ENCODE results near the gene WASHC2A. TPM values are rescaled to one million over a fixed set of nuclear protein-coding genes. Genes with fewer than 3 reads are reported as not detected.

The WASHC2A gene
- total and polyA plus RNA-seq, 2 of the 13 experiments (the other 11 are each of a cell fraction or from before 2014, with no cell fraction given): 22.8 to 29.6 TPM

DNA sequence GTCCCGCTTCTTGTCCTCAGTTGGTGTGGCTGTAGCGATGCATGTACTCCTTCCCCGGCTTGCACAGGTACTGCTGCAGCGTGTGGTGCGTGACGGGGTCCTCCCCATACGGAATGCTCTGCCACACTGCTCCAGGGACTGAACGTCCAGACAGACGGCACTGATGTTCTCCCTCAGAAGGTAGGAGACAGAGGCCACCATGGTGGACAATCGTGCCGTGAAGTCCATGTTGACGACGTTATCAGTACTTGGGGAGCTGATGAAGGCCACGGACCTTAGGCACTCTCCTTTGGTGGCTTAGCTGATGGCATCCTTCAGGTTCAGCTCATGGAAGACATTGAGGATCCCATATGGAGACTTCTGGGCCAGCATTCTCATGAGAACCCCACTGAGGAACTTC, 42.1 kb upstream of the WASHC2A start:
- no peak overlapping the region for H3K9ac ChIP-seq (ENCODE audit: insufficient read depth, low read depth, low read length)
- intact Hi-C loops (cut with micrococcal nuclease; ENCODE audit: unreplicated experiment): no loop called here
- WGBS (ENCODE audit: low lambda C conversion rate): 71% methylated on average over 14 of the region's 14 CpGs
- in situ Hi-C loops (cut with HindIII; ENCODE audit: extremely low pct_ligation_motif_present, low pct_unique_long_range_greater_than_20kb): no loop called here
- no peak overlapping the region for H2AFZ ChIP-seq (ENCODE audit: low read length)
- no peak for FAIRE-seq
- H4K20me1 ChIP-seq (ENCODE audit: insufficient read depth, low read length): no peaks in the 10 kb centered on the region
- CTCF ChIA-PET (ENCODE audit: low intra/inter-chr PET ratio, low total read pairs): no interaction called here
- DNase-seq (ENCODE audit: low spot score): no peak
- ATAC-seq: no peak
- no peak overlapping the region for H3K4me2 ChIP-seq (ENCODE audit: low read depth, low read length)
- no peak overlapping the region for H3K27ac ChIP-seq (ENCODE audit: extremely low read length, insufficient read depth, low read length)
- H3K4me3 ChIP-seq (replicated peaks in 1 of 3; ENCODE audit: insufficient read depth in 1 of 3, low read depth in 2 of 3, low read length in 3 of 3): no peak overlapping the region
- H3K9me3 ChIP-seq (ENCODE audit: low read length): no peaks in the 10 kb centered on the region
- no peaks in the 10 kb centered on the region for H3K36me3 ChIP-seq (replicated peaks in 1 of 2; ENCODE audit: control insufficient read depth in 1 of 2, insufficient read depth in 2 of 2, low read length in 2 of 2)
- BruUV-seq (replicated peaks): no TSS peak
- peaks cover 0 to 7% of the 10 kb centered on the region in 2 experiments; a peak in 3 of 5 replicates for H3K27me3 ChIP-seq (ENCODE audit: control insufficient read depth in 1 of 2, insufficient read depth in 2 of 2, low read length in 2 of 2)
- POLR2A ChIA-PET: no interaction called here
- TF ChIP-seq ZFP36 (IDR thresholded peaks at IDR 0.05; ENCODE audit: borderline replicate concordance, low read depth, low read length, partially characterized antibody): no peak
- no peak for TF ChIP-seq TEAD2 (CRISPR knock-in tag; IDR thresholded peaks at IDR 0.05)
- TF ChIP-seq SRSF9 (IDR thresholded peaks at IDR 0.05; ENCODE audit: borderline replicate concordance, insufficient read depth, low read depth, low read length, poor library complexity, severe bottlenecking): no peak
- no peak for TF ChIP-seq TBX3 (IDR thresholded peaks at IDR 0.05; ENCODE audit: borderline replicate concordance)
- no peak for TF ChIP-seq ZNF737 (CRISPR knock-in tag; IDR thresholded peaks at IDR 0.05; ENCODE audit: borderline replicate concordance)
- TF ChIP-seq NFE2 (CRISPR knock-in tag; IDR thresholded peaks at IDR 0.05): no peak
- TF ChIP-seq, protein P1, sequence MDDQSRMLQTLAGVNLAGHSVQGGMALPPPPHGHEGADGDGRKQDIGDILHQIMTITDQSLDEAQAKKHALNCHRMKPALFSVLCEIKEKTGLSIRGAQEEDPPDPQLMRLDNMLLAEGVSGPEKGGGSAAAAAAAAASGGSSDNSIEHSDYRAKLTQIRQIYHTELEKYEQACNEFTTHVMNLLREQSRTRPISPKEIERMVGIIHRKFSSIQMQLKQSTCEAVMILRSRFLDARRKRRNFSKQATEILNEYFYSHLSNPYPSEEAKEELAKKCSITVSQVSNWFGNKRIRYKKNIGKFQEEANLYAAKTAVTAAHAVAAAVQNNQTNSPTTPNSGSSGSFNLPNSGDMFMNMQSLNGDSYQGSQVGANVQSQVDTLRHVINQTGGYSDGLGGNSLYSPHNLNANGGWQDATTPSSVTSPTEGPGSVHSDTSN (CRISPR knock-in tag; IDR thresholded peaks at IDR 0.05; ENCODE audit: borderline replicate concordance): no peak
- TF ChIP-seq HNF4G (IDR thresholded peaks at IDR 0.05; ENCODE audit: borderline replicate concordance, low read depth, low read length): no peak
- TF ChIP-seq HNF4G (CRISPR knock-in tag; IDR thresholded peaks at IDR 0.05; ENCODE audit: borderline replicate concordance, low read depth): no peak
- TF ChIP-seq POLR2AphosphoS2 (IDR thresholded peaks at IDR 0.05; ENCODE audit: low read depth, low read length): no peak
- no peak for TF ChIP-seq ZNF878 (CRISPR knock-in tag; IDR thresholded peaks at IDR 0.05)
- no peak for TF ChIP-seq HNRNPLL (IDR thresholded peaks at IDR 0.05; ENCODE audit: low read depth, low read length, poor library complexity, severe bottlenecking)
- TF ChIP-seq ZNF557 (CRISPR knock-in tag; IDR thresholded peaks at IDR 0.05): no peak
- no peak for TF ChIP-seq PLRG1 (conservative IDR thresholded peaks at IDR 0.05)
- TF ChIP-seq, protein P2, sequence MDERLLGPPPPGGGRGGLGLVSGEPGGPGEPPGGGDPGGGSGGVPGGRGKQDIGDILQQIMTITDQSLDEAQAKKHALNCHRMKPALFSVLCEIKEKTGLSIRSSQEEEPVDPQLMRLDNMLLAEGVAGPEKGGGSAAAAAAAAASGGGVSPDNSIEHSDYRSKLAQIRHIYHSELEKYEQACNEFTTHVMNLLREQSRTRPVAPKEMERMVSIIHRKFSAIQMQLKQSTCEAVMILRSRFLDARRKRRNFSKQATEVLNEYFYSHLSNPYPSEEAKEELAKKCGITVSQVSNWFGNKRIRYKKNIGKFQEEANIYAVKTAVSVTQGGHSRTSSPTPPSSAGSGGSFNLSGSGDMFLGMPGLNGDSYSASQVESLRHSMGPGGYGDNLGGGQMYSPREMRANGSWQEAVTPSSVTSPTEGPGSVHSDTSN (CRISPR knock-in tag; IDR thresholded peaks at IDR 0.05): no peak
- TF ChIP-seq ZNF180 (CRISPR knock-in tag; IDR thresholded peaks at IDR 0.05; ENCODE audit: borderline replicate concordance, low read depth): no peak
- TF ChIP-seq ZNF780A (CRISPR knock-in tag; IDR thresholded peaks at IDR 0.05): no peak
- TF ChIP-seq SP140L (CRISPR knock-in tag; IDR thresholded peaks at IDR 0.05; ENCODE audit: borderline replicate concordance): no peak
- H3K4me1 ChIP-seq (ENCODE audit: insufficient read depth, low read length): peaks cover 8% of the 10 kb centered on the region
- no peaks in the 10 kb centered on the region for H3K79me2 ChIP-seq (ENCODE audit: insufficient read depth, low read length)

Measured in HepG2 (cell line).